ENCODE data around the gene USP9X. TPM values are rescaled to one million over a fixed set of nuclear protein-coding genes. Genes with fewer than 3 reads are reported as not detected.

Gene USP9X
- total and polyA plus RNA-seq, 8 donors, result 55.6 to 86.0 (median 62.7) TPM

DNA sequence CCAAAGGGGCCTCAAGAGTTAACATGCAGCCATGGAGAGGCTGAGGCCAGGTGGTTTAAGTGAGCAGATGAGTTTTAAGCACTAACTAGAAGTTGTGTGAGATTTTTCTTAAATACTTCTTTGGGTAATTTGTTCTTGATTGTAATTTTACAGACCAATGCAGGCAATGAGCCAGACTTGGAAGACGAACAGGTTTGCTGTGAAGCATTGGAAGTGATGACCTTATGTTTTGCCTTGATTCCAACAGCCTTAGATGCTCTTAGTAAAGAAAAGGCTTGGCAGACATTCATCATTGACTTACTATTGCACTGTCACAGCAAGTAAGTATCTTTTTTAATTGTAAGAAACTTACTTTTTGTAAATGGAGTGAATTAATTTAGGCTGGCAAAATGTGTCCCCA, 103.9 kb downstream of the USP9X start:
- peaks cover 6 to 43% of the 10 kb centered on the region in 2 donors for H3K36me3 ChIP-seq

DNA sequence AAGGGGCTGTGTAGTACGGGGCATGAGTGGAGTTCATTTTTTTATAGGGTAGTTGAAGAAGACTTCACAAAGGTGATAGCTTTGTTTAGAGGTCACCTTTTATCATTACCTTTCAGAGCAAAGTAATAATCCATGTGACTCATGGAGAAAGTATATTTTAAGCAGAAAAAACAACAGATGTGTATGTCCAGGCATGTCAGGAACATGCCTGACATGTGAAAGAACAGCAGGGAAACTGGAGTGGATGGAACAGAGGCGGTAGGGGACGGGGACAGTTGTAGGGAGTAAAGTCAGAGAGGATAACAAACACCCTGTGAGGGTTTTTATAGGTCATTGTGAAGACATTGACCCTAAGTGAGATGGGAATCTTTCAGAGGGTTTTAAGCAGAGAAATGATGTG, 107.6 kb downstream of the USP9X start:
- no peak for ATAC-seq

More for the DNA sequence above, 103.9 kb downstream of the USP9X start:
- Histone ChIP-seq H3K4me3 (no peak overlapping the region), H3K27me3 (no peaks in the 10 kb centered on the region), H3K9me3 (no peaks in the 10 kb centered on the region), H3K27ac (no peak overlapping the region), H3K4me1 (no peaks in the 10 kb centered on the region)
- ATAC-seq, result no peak
- DNase-seq, result no peak
- intact Hi-C loops (cut with DNase I), result no loop called here
- TF ChIP-seq, protein P1, sequence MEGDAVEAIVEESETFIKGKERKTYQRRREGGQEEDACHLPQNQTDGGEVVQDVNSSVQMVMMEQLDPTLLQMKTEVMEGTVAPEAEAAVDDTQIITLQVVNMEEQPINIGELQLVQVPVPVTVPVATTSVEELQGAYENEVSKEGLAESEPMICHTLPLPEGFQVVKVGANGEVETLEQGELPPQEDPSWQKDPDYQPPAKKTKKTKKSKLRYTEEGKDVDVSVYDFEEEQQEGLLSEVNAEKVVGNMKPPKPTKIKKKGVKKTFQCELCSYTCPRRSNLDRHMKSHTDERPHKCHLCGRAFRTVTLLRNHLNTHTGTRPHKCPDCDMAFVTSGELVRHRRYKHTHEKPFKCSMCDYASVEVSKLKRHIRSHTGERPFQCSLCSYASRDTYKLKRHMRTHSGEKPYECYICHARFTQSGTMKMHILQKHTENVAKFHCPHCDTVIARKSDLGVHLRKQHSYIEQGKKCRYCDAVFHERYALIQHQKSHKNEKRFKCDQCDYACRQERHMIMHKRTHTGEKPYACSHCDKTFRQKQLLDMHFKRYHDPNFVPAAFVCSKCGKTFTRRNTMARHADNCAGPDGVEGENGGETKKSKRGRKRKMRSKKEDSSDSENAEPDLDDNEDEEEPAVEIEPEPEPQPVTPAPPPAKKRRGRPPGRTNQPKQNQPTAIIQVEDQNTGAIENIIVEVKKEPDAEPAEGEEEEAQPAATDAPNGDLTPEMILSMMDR (IDR thresholded peaks at IDR 0.05), result no peak

DNA sequence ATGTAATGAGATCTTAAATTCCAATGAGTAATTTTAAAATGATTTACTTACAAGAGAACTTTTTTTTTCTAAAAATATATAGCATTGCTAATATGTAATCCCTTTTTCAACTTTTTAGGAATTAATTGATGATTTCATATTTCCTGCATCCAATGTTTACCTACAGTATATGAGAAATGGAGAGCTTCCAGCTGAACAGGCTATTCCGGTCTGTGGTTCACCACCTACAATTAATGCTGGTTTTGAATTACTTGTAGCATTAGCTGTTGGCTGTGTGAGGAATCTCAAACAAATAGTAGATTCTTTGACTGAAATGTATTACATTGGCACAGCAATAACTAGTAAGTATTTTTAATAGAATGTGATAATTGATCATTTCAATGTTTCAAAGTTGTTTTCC, 113.2 kb downstream of the USP9X start:
- Histone ChIP-seq H3K27me3 (no peaks in the 10 kb centered on the region), H3K36me3 (peaks cover 0 to 79% of the 10 kb centered on the region in 2 donors), H3K4me3 (no peak overlapping the region), H3K27ac (no peak overlapping the region), H3K9me3 (no peaks in the 10 kb centered on the region), H3K4me1 (no peaks in the 10 kb centered on the region)
- TF ChIP-seq, protein P1 (IDR thresholded peaks at IDR 0.05), result no peak
- intact Hi-C loops (cut with DNase I), result no loop called here
- peak in 2 of 4 donors; percentile 2 to 21 for DNase-seq
- no peak for ATAC-seq

More for the DNA sequence above, 107.6 kb downstream of the USP9X start:
- no peak for DNase-seq
- TF ChIP-seq, protein P1 (IDR thresholded peaks at IDR 0.05), result no peak
- Histone ChIP-seq H3K9me3 (no peaks in the 10 kb centered on the region), H3K4me3 (no peak overlapping the region), H3K27ac (no peak overlapping the region), H3K27me3 (no peaks in the 10 kb centered on the region), H3K4me1 (no peaks in the 10 kb centered on the region), H3K36me3 (peaks cover 0 to 47% of the 10 kb centered on the region in 2 donors)
- intact Hi-C loops (cut with DNase I), result no loop called here

DNA sequence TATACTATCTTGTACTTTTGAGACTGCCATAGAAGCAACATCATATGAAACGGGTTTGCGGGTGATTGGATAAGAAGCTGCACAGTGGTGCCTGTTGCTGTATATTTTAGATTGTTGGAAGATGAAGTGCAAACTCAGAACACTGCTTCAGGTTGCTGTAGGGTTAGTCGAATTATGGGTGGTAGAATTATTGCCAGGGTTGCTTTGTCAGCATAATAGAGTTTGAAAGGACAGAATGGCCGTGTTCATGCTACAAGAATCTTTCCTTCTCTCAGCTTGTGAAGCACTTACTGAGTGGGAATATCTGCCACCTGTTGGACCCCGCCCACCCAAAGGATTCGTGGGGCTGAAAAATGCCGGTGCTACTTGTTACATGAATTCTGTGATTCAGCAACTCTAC, 115.5 kb downstream of the USP9X start:
- intact Hi-C loops (cut with DNase I), result no loop called here
- peaks cover 0 to 88% of the 10 kb centered on the region in 2 donors for H3K36me3 ChIP-seq

DNA sequence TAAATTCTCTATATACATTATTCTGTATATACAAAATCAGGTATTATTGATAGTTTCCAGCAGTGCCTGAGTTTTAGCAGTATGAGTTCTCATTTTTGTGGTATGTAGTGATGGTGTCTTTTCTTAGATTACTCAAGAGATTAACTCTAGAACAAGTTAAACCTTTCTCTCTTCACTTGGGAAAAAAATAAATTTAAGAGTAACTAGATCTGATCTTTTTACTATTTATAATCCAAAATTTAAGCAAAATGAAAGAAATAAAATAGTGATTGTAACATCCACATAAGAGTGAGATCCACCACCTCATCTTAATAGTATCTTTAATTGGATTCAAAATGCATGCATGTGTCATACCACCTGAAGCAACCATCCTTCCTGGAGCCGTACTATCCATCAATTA, 124.6 kb downstream of the USP9X start:
- H3K4me1 ChIP-seq, result no peaks in the 10 kb centered on the region
- H3K27ac ChIP-seq, result no peak overlapping the region
- TF ChIP-seq, protein P1 (IDR thresholded peaks at IDR 0.05), result no peak
- intact Hi-C loops (cut with DNase I), result no loop called here
- ATAC-seq (no peak), DNase-seq (no peak)
- peaks cover 0 to 82% of the 10 kb centered on the region in 2 donors for H3K36me3 ChIP-seq
- H3K27me3 ChIP-seq, result no peaks in the 10 kb centered on the region
- no peak overlapping the region for H3K4me3 ChIP-seq
- peaks cover 0 to 23% of the 10 kb centered on the region in 2 donors for H3K9me3 ChIP-seq

More for the DNA sequence above, 115.5 kb downstream of the USP9X start:
- DNase-seq (no peak), ATAC-seq (no peak)
- TF ChIP-seq, protein P1 (IDR thresholded peaks at IDR 0.05), result no peak
- no peaks in the 10 kb centered on the region for H3K4me1 ChIP-seq
- no peaks in the 10 kb centered on the region for H3K27me3 ChIP-seq
- H3K4me3 ChIP-seq, result no peak overlapping the region
- H3K27ac ChIP-seq, result no peak overlapping the region
- H3K9me3 ChIP-seq, result no peaks in the 10 kb centered on the region
